ENCODE results near the gene ANKLE1.

DNA sequence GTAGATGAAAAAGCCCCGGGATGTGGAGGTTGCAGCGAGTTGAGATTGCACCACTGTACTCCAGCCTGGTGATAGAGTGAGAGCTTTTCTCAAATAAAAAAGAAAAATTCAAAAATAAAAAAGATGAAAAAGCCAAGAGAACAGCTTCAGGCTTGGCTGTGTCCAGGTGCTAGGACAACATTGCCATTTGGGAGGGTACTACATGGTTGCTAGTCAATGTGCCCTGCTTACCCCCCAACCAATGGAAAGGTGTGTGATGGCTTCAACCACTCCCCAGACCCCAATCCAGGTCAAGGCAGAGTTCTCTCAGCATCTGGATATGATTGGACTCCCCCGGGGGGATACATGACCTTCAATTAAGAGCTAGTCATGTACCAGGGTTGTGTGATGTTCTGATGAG is 2.3 kb upstream of the ANKLE1 start:
- TF ChIP-seq POLR2A (IDR thresholded peaks at IDR 0.05) (no peak), CTCF (IDR thresholded peaks at IDR 0.05) (no peak)
